RKO (cell line): ENCODE data around the gene UBE2Z.
"Not testable (repeated sequence)": the region's sequence is repeated elsewhere in the genome, so short reads cannot be mapped to it uniquely, and the experiment has no call there.

Source experiments
- DNase-seq: peaks from one replicate; pipeline ENCODE4 v3.0.0-alpha.2; 2016; ENCODE audit warnings: low spot score

UBE2Z gene

DNA sequence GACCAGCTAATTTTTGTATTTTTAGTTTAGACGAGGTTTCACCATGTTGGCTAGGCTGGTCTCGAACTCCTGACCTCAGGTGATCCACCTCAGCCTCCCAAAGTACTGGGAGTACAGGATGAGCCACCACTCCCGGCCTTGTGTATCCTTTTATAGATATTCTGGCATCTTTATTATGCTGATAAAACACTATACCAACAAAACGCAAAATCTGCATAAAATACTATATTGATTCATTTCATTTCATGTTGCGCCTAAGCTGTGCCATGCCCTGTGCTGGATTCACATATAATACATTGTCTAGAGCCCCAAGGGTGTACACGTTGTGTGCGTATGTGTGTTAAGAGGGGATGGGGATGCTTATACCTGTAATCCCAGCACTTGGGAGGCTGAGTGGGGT, 3.8 kb upstream of the UBE2Z start:
- no peak for DNase-seq

GRCh38 chr17:48905987-48906515, 2.2 kb upstream of the UBE2Z start:
- no peak for DNase-seq

- DNase-seq: peak; percentile 72
Observed at GRCh38 chr17:48907713-48908046, 527 bp upstream of the UBE2Z start.

DNA sequence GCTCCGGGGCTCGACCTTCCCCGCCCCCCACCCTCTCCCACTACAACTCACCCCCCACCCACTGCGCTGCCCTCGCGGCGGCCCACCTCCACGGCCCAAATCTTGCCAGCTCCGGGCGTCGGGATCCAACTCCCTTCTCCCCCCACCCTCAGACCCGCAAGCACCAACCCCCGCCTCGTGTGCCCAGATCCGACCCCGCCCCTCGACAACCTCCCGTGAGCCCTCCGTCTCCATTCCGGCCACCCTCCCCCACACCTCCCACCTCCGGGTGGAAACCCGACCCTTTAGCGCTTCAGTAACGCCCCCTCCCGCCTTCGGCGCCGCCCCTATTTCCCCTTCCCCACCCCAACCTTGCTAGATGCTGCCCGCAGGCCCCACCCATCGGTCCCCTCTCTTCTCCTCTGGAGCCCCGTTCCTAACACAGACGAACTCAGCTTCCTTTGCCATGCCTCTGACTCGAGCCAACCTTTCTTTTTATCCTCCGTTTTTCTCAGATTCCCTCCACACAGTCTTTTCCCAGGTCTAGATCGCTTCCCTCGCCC, 717 bp downstream of the UBE2Z start:
- DNase-seq: peak; percentile 81

- no peak for DNase-seq
Observed at GRCh38 chr17:48909783-48910182, 1.6 kb downstream of the UBE2Z start.

GRCh38 chr17:48910370-48910769, 2.2 kb downstream of the UBE2Z start:
- no peak for DNase-seq

GRCh38 chr17:48912476-48912875, 4.3 kb downstream of the UBE2Z start:
- DNase-seq: no peak

- no peak for DNase-seq
Observed at GRCh38 chr17:48915459-48916282, 7.5 kb downstream of the UBE2Z start.

GRCh38 chr17:48925251-48925990, 17.2 kb downstream of the UBE2Z start:
- DNase-seq: no peak

DNA sequence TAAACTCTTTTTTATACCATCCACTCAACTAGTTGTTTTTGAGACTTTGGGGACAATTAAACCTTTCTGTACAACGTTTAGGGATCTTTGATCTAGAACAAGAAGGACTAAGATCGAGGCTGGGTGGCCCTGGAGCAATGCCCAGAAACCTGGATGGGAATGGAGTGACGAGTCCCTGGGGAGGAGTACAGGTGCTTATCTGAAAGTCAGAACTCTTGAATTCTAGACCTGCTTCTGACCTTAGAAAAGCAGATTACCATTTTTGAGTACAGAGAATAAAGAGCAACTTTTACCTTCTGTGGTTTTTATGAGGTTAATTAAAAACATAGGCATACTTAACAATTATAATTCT, 17.8 kb downstream of the UBE2Z start:
- no peak for DNase-seq

DNA sequence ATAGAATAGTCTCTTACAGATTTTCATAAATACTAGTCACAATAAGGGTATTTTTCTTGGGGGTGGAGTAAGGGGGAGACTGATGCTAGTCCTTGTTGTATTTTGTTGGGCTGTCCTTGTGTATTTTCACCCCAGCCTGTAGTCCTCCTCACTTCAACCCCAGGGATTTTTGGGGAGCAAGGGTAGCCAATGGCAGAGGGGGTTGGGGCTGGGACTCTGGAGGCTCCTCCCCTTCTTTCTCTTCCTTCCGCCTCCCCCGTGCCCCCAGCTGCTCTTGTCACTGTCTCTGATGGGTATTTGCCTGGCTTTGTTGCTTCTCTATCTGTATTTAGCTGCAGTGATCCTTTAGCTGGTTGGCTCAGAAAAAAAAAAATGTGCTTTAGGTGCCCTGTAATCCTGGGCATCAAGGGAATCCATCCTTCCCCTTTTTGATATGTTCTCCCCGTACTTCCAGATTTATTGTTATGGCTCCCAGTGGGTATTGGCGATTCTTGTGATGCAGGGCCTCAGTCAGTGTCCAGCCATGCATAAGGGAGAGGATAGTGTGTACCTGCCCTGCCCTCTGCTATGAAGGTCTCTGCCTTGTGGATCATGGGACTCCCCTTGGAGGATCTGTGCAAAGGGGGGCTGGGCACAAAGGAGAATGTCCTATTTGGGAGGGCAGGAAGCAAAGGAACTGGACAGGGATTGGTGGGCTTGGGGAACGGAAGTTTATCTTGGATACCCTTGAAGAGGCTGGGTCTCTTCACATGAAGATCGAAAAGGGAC, 20.0 kb downstream of the UBE2Z start:
- DNase-seq: no peak

GRCh38 chr17:48928876-48929811, 20.9 kb downstream of the UBE2Z start:
- DNase-seq: no peak

DNA sequence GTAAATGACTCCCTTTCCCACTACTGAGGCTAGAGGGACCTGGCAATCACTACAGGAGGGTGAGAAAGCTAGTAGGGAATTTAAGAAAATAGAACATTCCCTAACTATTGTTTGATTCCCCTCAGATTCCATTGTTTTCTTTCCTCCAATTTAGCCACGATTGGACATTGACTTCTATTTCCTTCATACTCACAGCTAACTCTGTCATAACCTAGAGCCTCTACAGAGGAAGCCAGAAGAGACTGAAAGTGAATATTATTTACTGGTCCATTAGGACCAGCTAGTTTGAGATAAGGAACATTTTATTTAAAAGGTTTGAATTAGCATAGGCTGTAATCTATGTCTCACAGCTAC, 21.6 kb downstream of the UBE2Z start:
- no peak for DNase-seq

DNA sequence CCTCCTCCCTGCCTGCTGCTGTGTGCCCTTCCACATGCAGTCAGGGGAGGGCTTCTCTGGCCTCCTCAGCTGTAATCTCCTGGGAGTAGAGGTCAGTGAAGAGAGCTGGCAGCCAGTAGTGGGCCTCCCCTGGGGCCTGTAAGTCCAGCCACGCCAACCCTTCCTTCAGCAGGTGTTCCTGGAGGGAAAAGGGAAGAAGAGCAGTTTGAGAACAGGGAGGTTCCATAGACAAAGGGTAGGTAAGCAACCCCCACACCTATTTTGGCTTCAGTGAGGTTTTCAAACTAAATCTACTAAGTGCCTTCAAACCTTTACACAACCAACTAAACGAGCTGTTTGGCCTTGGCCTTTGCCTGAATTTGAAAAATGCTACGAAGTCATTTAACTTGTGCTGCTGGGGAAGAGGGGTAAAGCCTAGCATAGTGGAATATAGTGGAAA, 22.2 kb downstream of the UBE2Z start:
- no peak for DNase-seq

DNA sequence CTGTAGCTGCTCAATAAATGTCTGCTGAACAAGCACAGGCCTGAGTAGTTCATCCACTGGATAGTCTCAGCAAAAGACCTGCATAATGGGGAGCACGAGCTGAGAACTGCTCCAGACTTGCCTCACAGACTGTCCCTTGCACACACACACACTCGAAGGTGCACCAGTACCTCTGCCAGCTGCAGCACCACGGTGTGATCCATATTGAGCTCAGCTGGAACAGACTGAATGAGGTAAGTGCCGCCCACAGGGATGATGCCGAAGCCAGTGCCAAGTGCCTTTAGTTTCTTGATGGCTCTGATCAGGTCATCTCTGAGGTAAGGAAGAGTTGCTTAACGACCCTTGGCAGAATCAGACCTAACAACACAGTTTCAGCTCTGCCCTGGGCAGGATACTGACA, 24.8 kb downstream of the UBE2Z start:
- no peak for DNase-seq

DNA sequence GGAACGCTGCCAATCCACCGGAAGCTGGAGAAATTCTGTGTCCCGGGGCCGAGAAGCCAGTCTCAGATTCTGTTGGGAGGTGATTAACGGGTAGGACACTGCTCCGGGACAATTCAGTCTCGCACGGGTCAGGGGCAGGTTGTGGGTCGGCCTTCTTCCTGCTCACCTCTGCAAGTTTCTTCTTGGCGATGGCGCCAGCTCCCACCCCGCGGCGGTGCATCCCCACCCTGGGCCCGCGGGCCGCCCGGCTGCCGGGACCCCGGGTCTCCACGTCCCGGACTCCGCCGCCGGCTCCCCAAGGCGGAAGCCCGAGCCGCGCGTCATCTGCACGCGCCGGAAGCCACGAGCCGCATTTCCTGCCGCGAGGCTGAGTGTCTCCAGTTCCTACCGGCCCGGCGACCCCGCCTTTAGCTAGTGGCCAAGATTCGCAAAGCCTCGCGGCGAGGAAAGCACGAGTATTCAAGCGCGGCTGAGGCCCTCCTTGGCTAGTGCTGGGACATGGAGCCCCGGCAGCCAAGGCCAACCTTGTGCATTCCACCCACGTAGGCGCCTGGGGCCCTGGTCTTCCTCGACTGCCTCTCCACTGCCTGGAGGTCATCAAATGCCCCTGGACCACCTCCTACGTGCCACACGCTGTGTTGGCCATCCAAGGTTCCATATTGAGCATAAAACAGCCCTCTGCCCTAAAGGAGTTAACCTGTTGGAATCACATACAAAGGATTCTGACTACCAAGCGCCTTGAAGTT, 36.5 kb downstream of the UBE2Z start, which contains the start of gene SNF8:
SNF8 (minus strand) TSS at position 328 of the 746 bp plus-strand sequence; CDS start at position 220, 108 bp downstream.
- DNase-seq: peak; percentile 94

- DNase-seq: not testable (repeated sequence)
Observed at GRCh38 chr17:48945261-48945651, 37.0 kb downstream of the UBE2Z start.

- DNase-seq: no peak
Observed at GRCh38 chr17:48951572-48951971, 43.4 kb downstream of the UBE2Z start.

DNA sequence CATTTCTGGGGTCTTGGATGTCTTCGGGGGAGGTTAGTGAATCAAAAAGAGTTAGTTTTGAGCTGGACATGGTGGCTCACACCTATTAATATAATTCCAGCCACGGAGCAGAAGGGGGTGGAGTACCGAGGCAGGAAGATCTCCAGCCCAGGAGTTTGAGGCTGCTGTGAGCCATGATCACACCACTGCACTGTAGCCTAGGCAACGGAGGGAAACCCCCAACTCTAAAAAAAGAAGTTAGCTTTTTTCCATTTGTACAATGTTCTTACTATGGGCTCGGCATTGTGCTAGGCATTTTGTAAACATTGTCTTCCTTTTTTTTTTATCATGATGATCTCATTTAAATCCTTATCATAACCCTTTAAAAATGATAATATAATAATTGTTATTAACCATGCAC, 44.7 kb downstream of the UBE2Z start:
- no peak for DNase-seq

DNA sequence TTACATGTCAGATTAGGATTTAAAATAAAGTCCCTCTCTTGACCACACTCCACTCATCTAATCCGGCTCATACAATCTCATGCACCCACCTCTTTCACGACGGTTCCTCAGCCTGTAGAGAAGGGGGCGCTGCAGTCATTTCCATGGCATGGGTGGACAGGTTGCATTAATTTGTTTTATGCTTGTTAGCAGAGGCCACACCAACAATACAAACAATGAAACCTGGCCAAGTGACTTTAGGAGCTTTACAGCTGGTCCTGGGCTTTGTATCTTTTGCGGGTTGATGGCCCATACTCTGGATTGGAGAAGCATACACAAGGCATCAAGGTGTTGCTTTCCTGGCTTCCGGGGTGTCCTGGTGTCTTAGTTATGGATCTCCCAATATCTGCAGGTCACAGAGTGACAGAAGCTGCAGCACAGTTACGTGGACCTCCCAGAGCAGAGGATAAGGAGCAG, 46.1 kb downstream of the UBE2Z start:
- peak; percentile 23 for DNase-seq
